LNCAP (cell line): ENCODE results near the gene C9orf50.

Source experiments
- CTCF ChIP-seq: fragments of 450-650 bp; IDR thresholded peaks from 2 replicates; pipeline ENCODE4 v1.5.1; 2017; ENCODE audit warnings: mild to moderate bottlenecking

The C9orf50 gene

GRCh38 chr9:129620669-129621295 is at the start of gene C9orf50:
TSS of gene C9orf50 (minus strand) at chr9:129621101. CDS start at chr9:129620574, 527 bp downstream.
- TF ChIP-seq CTCF = no peak

- no peak for TF ChIP-seq CTCF
These were observed 49.0 kb upstream of the C9orf50 start for GRCh38 chr9:129669946-129670345.

GRCh38 chr9:129669141-129669718 is 48.3 kb upstream of the C9orf50 start:
- TF ChIP-seq CTCF = no peak

- no peak for TF ChIP-seq CTCF
These were observed 46.9 kb upstream of the C9orf50 start for GRCh38 chr9:129667850-129668249.

- TF ChIP-seq CTCF = no peak
These were observed 46.5 kb upstream of the C9orf50 start for GRCh38 chr9:129667378-129667777.

- no peak for TF ChIP-seq CTCF
These were observed 45.7 kb upstream of the C9orf50 start for GRCh38 chr9:129666575-129666974.

GRCh38 chr9:129665814-129666520 is 45.1 kb upstream of the C9orf50 start:
- no peak for TF ChIP-seq CTCF
